T-helper 1 cell treated with Interleukin-12 subunit alpha and Interleukin-12 subunit beta and Interleukin-4 antibody, amounts not matched to agents 30 ng/mL and 1 ng/mL, for 36 hours (primary cell): Measurements from ENCODE around the gene RNU4-1. TPM values are rescaled to one million over a fixed set of nuclear protein-coding genes. Genes with fewer than 3 reads are reported as not detected.
"Not testable (repeated sequence)": the region's sequence is repeated elsewhere in the genome, so short reads cannot be mapped to it uniquely, and the experiment has no call there.

ENCODE experiments used
- intact Hi-C: fragments of 100-400 bp; cut with micrococcal nuclease; formaldehyde crosslinking; loops from one replicate; pipeline ENCODE4 v1.15.1; 2024
- total RNA-seq: library from RNA; stranded (reverse); gene quantifications from 2 replicates; pipeline ENCODE4 v1.2.3, GENCODE V29; 2022

Gene RNU4-1
- total RNA-seq: 2,820 and 2,977 TPM in 2 replicates

DNA sequence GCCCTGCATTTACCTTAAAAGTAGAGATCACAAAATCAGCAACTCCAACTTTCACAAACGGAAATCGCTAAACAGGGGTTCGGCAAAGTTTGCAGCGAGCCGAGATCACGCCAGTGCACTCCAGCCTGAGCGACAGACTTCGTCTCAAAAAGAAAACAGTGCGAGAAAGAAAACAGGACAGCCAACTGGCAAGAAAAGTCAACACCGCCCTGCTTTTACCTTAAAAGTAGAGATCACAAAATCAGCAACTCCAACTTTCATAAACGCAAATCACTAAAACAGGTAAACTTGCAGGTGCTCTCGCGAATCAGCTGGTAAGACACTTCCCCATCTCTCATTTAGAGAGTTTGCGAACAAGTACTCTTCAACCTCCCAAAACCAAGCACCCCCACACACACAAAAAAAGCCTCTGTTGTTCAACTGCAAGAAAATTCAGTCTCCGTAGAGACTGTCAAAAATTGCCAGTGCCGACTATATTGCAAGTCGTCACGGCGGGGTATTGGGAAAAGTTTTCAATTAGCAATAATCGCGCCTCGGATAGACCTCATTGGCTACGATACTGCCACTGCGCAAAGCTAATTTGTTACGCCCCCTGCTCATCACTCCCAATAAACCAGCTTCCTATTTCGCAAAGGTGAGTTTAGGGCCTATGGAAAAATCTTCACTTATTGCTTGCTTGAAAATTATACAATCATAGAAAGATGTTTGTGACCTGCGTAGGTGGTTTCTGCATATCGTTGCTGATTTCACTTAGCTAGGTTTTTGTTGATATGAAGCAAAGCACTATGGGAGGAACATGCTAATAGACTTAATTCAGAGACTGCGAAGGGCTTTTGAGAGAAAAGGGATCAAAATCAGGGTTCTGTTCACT lies at the start of gene RNU4-1:
TSS of gene RNU4-1 (minus strand) at position 577 of the 871 bp plus-strand sequence.
- intact Hi-C loops: loop anchor here (1.0 to 5.0 kb wide), 9 partner anchors 9 to 1109 kb away; partner anchors contain the start of genes COX6A1, MLEC, RNF34 and SIRT4

DNA sequence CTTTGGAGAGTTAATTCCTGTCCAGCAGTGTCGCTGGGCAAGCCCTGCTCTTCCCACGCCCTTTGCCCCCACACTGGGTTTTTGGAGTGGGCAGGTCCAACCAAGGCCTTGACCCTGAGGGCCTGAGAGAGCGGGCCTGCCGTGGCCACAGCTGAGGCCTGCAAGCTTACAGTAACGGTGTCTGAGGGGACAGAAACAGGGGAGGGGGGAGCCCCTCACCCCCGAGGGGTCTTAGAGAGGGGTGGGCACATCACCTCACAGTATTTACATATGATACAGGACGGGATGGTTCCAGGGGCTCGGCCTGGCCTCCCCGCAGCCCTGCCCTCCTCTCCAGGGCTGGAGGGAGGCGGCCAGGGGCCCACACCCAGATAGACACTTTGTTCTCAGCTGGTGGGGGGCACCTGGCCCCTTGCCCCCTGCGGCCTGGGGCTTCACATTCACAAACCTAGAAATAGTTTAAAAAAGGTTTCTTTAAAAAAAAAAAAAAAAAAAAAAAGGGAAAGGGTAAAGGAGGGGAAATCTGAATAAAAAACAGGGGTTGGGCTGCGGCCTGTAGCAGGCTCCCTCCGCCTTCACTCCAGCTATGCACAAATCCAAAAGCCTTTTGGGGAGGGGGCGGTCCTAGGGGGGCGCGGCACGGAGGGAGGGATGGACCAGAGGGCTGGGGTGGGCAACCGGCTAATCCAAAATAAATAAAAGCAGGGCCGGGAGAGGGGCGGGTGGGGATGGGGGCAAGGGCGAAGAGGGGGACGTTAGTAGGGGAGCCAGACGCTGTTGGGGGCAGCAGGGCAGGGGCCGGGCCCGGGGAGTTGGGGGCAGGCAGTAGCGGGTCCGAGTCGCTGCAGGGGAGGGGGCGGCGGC lies 49.4 kb upstream of the RNU4-1 start:
- intact Hi-C loops: no loop called here

GRCh38 chr12:120339256-120339655 lies 46.2 kb upstream of the RNU4-1 start:
- intact Hi-C loops: no loop called here

GRCh38 chr12:120337730-120338129 lies 44.7 kb upstream of the RNU4-1 start:
- intact Hi-C loops: no loop called here

- intact Hi-C loops: not testable (repeated sequence)
Observed at GRCh38 chr12:120336392-120336791, 43.4 kb upstream of the RNU4-1 start.

DNA sequence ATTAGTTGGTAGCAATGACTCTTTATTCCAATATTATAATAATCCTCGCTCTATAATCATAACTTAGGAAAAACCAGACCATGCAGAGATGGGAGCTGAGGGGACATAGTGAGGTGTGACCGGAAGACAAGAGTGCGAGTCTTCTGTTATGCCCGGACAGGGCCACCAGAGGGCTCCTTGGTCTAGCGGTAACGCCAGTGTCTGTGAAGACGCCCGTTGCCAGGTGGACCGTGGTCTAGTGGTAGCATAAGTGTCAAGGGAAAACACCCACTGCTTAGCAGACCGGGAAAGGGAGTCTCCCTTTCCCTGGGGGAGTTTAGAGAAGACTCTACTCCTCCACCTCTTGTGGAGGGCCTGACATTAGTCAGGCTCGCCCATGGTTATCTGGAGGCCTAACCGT lies 42.4 kb upstream of the RNU4-1 start:
- intact Hi-C loops: not testable (repeated sequence)

GRCh38 chr12:120332523-120332922 lies 39.5 kb upstream of the RNU4-1 start:
- intact Hi-C loops: no loop called here

GRCh38 chr12:120332041-120332440 lies 39.0 kb upstream of the RNU4-1 start:
- intact Hi-C loops: no loop called here

GRCh38 chr12:120331390-120331789 lies 38.4 kb upstream of the RNU4-1 start:
- intact Hi-C loops: no loop called here

DNA sequence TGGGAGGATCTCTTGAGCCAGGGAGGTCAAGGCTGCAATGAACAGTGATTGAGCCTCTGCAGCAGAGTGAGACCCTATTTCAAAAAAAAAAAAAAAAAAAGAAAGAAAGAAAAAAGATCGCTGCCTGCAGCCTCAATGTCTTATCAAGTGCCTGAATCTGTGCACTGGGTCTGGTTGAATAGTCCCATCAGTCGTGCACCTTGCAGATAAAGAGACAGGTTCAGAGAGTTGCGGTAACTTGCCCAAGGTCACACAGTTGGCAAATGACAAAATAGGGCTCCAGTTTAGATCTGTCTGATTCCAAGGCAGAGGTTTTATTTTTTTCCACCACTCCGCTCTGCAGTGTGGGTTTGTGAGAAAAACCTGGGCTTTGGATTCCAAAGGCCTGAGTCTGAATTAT lies 35.2 kb upstream of the RNU4-1 start:
- intact Hi-C loops: no loop called here

GRCh38 chr12:120327593-120327992 lies 34.6 kb upstream of the RNU4-1 start, which contains the start of gene PLA2G1B:
TSS of gene PLA2G1B (minus strand) at chr12:120327779. CDS start at chr12:120327753, 26 bp downstream.
- intact Hi-C loops: no loop called here

DNA sequence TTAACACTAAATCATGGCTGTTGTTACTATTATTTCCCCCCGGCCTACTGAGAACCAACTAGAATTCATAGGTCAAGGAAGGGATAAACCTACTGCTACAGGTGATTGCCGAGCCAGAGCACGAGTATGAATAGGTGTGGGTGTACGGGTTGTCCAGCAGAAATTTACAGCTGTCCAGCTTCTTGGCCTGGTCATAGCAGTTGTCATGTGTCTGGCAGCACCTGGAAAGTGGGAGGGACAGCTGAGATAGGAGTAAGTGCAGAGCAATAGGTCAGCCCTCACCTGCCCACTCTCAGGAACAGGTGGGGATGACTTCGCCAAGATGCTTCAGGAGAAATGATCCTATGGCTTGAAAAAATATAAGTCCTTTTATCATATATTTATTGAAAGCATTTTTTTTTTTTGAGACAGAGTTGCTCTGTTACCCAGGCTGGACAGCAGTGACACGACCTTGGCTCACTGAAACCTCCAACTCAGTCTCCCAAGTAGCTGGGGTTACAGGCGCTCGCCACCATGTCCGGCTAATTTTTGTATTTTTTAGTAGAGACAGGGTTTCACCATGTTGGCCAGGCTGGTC lies 31.9 kb upstream of the RNU4-1 start:
- intact Hi-C loops: loop anchor here (1.0 to 2.0 kb wide), 14 partner anchors 8 to 390 kb away; partner anchors contain the start of genes COX6A1, DYNLL1, POP5 and PXN

GRCh38 chr12:120323772-120324171 lies 30.7 kb upstream of the RNU4-1 start:
- intact Hi-C loops: loop anchor here (2.0 kb wide), 5 partner anchors 31 to 391 kb away; partner anchors contain the start of genes COX6A1, PXN and RNU4-1

DNA sequence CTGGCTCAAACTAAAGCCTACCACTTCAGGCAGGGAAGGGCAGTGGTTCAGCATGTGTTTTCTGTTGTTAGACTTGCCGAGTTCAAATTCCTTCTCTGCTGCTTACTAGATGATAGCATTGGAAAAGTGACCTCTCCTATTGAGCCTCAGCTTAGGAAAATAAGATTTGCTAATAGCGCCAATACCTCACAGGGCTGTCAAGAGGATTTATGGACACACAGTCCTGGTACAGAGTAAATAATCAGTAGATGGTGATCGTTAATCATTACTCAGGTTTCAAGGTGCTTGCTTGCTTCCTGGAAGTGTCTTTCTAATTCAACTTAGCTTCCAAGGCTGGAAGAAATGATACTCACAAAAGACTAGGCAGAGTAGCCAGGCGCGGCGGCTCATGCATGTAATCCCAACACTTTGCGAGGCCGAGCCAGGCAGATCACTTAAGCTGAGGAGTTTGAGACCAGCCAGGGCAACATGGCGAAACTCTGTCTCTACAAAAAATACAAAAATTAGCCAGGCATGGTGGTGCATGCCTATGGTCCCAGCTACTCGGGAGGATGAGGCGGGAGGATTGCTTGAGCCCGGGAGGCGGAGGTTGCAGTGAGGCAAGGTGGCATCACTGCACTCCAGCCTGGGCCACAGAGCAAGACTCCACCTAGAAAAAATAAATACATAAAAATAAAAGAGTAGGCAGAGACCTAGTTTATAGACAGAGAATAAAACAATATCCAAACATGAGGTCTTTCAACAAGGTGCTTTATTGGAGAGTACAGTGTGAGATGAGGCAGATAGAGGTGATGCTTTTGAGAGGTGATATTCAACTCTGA lies 28.6 kb upstream of the RNU4-1 start:
- intact Hi-C loops: no loop called here

DNA sequence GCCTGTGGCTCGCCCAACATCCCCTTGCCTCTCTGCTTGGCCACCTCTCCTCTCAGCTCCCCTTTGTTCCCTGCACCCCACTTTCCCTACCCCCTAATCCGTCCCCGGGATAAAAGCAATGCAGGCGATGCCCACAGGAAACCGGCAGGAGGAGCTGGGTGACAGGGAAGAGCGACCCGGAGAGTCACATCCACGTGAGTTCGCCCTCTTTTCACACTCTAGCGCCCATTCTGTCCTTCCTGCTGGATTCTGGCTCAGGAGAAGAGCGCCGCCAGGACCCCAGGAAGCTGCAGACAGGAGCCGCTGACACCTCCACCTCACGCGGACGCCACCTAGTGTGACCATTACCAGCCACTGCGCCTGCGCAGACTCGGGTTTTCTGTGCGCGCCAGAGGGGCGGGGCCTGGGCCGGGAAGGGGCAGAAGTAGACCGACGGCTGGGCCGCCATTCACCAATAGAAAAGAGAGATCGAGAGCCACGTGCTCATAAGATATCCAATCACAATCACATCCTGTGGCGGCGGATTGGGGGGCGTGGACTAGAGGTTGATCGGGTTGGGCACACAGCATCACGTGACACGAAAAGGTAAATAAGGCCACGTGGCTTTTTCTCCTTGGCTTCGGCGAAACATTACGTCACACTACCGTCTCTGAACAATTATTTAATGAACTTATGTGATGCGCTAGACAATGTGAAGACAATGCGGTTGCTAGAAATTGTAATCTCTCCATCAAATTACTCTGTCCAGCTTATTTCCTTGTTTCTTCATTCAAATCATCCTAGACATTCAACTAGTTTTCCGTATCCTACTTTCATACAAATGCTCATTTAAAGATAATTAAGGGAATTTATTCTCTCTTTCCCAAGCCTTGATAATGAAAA lies 24.4 kb upstream of the RNU4-1 start:
- intact Hi-C loops: loop anchor here (1.0 kb wide), 15 partner anchors 8 to 440 kb away; partner anchors contain the start of genes CIT, COX6A1, DYNLL1 and GATC

DNA sequence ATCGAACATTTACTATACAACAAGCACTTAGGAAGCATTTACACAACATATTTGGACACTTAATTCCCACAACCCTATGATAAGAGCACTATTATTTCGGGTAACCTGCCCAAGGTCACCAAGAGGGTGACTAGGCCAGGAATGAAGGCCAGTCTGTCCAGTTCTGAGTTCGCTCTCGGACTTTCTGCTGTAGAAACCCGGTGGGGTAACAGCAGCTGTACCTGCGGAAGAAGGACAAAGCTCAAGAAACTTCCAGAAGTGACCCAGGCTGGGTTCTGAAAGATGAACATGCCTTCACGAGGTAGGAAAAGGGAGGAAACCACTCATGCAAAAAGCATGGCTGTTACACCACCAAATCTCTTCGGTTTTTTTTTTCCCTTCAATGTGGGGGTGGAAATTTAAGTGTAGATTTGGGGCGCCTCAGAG lies 23.8 kb upstream of the RNU4-1 start:
- intact Hi-C loops: loop anchor here (1.0 kb wide), 15 partner anchors 8 to 440 kb away; partner anchors contain the start of genes CIT, COX6A1, DYNLL1 and GATC

- intact Hi-C loops: no loop called here
Observed at GRCh38 chr12:120314220-120314619, 21.2 kb upstream of the RNU4-1 start.

- intact Hi-C loops: loop anchor here (1.0 kb wide), 8 partner anchors 9 to 167 kb away; partner anchors contain the start of genes PXN, RNU4-1, RPLP0 and SRSF9
Observed at GRCh38 chr12:120301962-120302815, 9.2 kb upstream of the RNU4-1 start, which contains the start of gene SIRT4. TSS of gene SIRT4 (plus strand) at chr12:120302321. CDS start at chr12:120303562, 1,241 bp downstream.
